Nephron (organoid): ENCODE data around the gene WEE2.

Source experiments
- H3K27ac Mint-ChIP-seq, 3 experiments: 2 replicates each; pipeline ENCODE4 v1.8.0; 2020; ENCODE audit warnings: mixed read lengths in 3 of 3, mild to moderate bottlenecking in 2 of 3, moderate library complexity in 1 of 3
- H3K27me3 Mint-ChIP-seq: 2 replicates; pipeline ENCODE4 v1.8.0; 2021; ENCODE audit warnings: low read depth, mild to moderate bottlenecking, moderate library complexity, mixed read lengths
- H3K36me3 Mint-ChIP-seq: 2 replicates; pipeline ENCODE4 v1.8.0; 2020; ENCODE audit warnings: low read depth, mixed read lengths
- H3K4me1 Mint-ChIP-seq: 2 replicates; pipeline ENCODE4 v1.8.0; 2020; ENCODE audit warnings: mixed read lengths
- H3K4me3 Mint-ChIP-seq, 3 experiments: 2 replicates each; pipeline ENCODE4 v1.8.0; 2020; ENCODE audit warnings: mild to moderate bottlenecking in 3 of 3, mixed read lengths in 3 of 3, moderate library complexity in 2 of 3
- H3K9me3 Mint-ChIP-seq: 2 replicates; pipeline ENCODE4 v1.8.0; 2020; ENCODE audit warnings: mixed read lengths
- CTCF ChIP-seq, 3 experiments: fragments of 200-600 bp; sonication (generic); IDR thresholded peaks; one replicate each; pipeline ENCODE4 v1.5.0; 2021; ENCODE audit warnings: antibody characterized with exemption in 3 of 3; ENCODE audit not compliant: unreplicated experiment in 3 of 3

WEE2 gene

GRCh38 chr7:141698247-141699015 lies 9.7 kb upstream of the WEE2 start:
- no peaks in the 10 kb centered on the region for H3K9me3 Mint-ChIP-seq
- peaks cover 10% of the 10 kb centered on the region for H3K27me3 Mint-ChIP-seq
- no peak for TF ChIP-seq CTCF (IDR thresholded peaks at IDR 0.05; ENCODE audit: unreplicated experiment in 3 of 3)
- H3K36me3 Mint-ChIP-seq, result no peaks in the 10 kb centered on the region
- H3K4me1 Mint-ChIP-seq, result peaks cover 13% of the 10 kb centered on the region
- no peak overlapping the region for H3K4me3 Mint-ChIP-seq
- no peak overlapping the region for H3K27ac Mint-ChIP-seq

- H3K9me3 Mint-ChIP-seq, result no peaks in the 10 kb centered on the region
- peak overlapping the region in 1 of 3 experiments; percentile 61 for H3K27ac Mint-ChIP-seq
- peak overlapping the region; percentile 85 to 86 (median 85) for H3K4me3 Mint-ChIP-seq
- H3K4me1 Mint-ChIP-seq, result peaks cover 13% of the 10 kb centered on the region
- no peaks in the 10 kb centered on the region for H3K36me3 Mint-ChIP-seq
- no peak for TF ChIP-seq CTCF (IDR thresholded peaks at IDR 0.05; ENCODE audit: unreplicated experiment in 3 of 3)
- H3K27me3 Mint-ChIP-seq, result peaks cover 18% of the 10 kb centered on the region
Observed at GRCh38 chr7:141699860-141700259, 8.3 kb upstream of the WEE2 start.

GRCh38 chr7:141700296-141700847 lies 7.8 kb upstream of the WEE2 start:
- Mint-ChIP-seq H3K4me1 (peaks cover 13% of the 10 kb centered on the region), H3K9me3 (no peaks in the 10 kb centered on the region), H3K27me3 (peaks cover 19% of the 10 kb centered on the region), H3K27ac (peak overlapping the region; percentile 27 to 61 (median 54)), H3K36me3 (no peaks in the 10 kb centered on the region), H3K4me3 (peak overlapping the region; percentile 85 to 86 (median 85))
- TF ChIP-seq CTCF (IDR thresholded peaks at IDR 0.05; ENCODE audit: unreplicated experiment in 3 of 3), result no peak

- Mint-ChIP-seq H3K27me3 (peaks cover 19% of the 10 kb centered on the region), H3K4me3 (peak overlapping the region; percentile 85 to 86 (median 85)), H3K36me3 (no peaks in the 10 kb centered on the region), H3K4me1 (peaks cover 13% of the 10 kb centered on the region), H3K27ac (peak overlapping the region; percentile 27 to 61 (median 54)), H3K9me3 (no peaks in the 10 kb centered on the region)
- TF ChIP-seq CTCF (IDR thresholded peaks at IDR 0.05; ENCODE audit: unreplicated experiment in 3 of 3), result no peak
Observed at GRCh38 chr7:141700848-141701371, 7.2 kb upstream of the WEE2 start.

- Mint-ChIP-seq H3K4me1 (peaks cover 13% of the 10 kb centered on the region), H3K27me3 (peaks cover 19% of the 10 kb centered on the region), H3K9me3 (no peaks in the 10 kb centered on the region), H3K36me3 (no peaks in the 10 kb centered on the region), H3K4me3 (peak overlapping the region; percentile 85 to 86 (median 85)), H3K27ac (peak overlapping the region in 1 of 3 experiments; percentile 54)
- no peak for TF ChIP-seq CTCF (IDR thresholded peaks at IDR 0.05; ENCODE audit: unreplicated experiment in 3 of 3)
Observed at GRCh38 chr7:141701489-141702046, 6.6 kb upstream of the WEE2 start.
